Tibial nerve (tissue), 4 donors: ENCODE results near the gene OR7G3. TPM values are rescaled to one million over a fixed set of nuclear protein-coding genes. Genes with fewer than 3 reads are reported as not detected.

Source experiments
- DNase-seq, 2 donors: peaks; one replicate each; pipeline ENCODE4 v3.0.0-alpha.2; 2019; ENCODE audit warnings: low spot score in 2 of 2
- H3K27ac ChIP-seq, 4 donors: fragments of 200-600 bp; sonication (generic) in 3 of 4; one replicate each; pipeline ENCODE4 v1.5.1; 2017 to 2019; ENCODE audit warnings: mild to moderate bottlenecking in 1 of 4
- H3K27me3 ChIP-seq, 2 donors: fragments of 200-600 bp; sonication (generic) in 1 of 2; one replicate each; pipeline versions ENCODE4 v1.5.1 to v1.6.0; 2017 to 2019
- H3K36me3 ChIP-seq, 3 donors: fragments of 200-600 bp; sonication (generic); one replicate each; pipeline ENCODE4 v1.5.1; 2018 to 2019
- H3K4me1 ChIP-seq, 4 donors: fragments of 200-600 bp; sonication (generic) in 3 of 4; one replicate each; pipeline ENCODE4 v1.5.1; 2017 to 2019
- H3K4me3 ChIP-seq, 4 donors: fragments of 200-600 bp; sonication (generic) in 3 of 4; one replicate each; pipeline ENCODE4 v1.5.1; 2017 to 2019; ENCODE audit warnings: mild to moderate bottlenecking in 1 of 4, moderate library complexity in 1 of 4
- H3K9me3 ChIP-seq, 4 donors: fragments of 200-600 bp; sonication (generic) in 3 of 4; one replicate each; pipeline ENCODE4 v1.5.1; 2017 to 2019
- CTCF ChIP-seq, 5 experiments: fragments of 200-600 bp in 3 of 5; fragments of 450-650 bp in 2 of 5; sonication (generic) in 3 of 5; IDR thresholded peaks; one replicate each; pipeline ENCODE4 v1.5.1; 2016 to 2019; ENCODE audit warnings: antibody characterized with exemption in 5 of 5, mild to moderate bottlenecking in 3 of 5, moderate library complexity in 2 of 5
- EP300 ChIP-seq, 2 donors: sonication (generic); formaldehyde crosslinking; IDR thresholded peaks; one replicate each; pipeline ENCODE4 v1.6.1; 2017; ENCODE audit warnings: antibody characterized with exemption in 2 of 2, mild to moderate bottlenecking in 1 of 2
- POLR2A ChIP-seq, 2 donors: fragments of 450-650 bp; IDR thresholded peaks; one replicate each; pipeline ENCODE4 v1.6.1; 2017; ENCODE audit warnings: antibody characterized with exemption in 2 of 2, mild to moderate bottlenecking in 2 of 2, moderate library complexity in 2 of 2
- WGBS, 2 donors: methylation state at CpG; one replicate each; pipeline ENCODE4 v1.1.5; 2018; 5-methylcytosine and 5-hydroxymethylcytosine counted together
- total RNA-seq, 4 donors: library from RNA; depleted of rRNA; stranded (reverse); fragments of >200 nt; gene quantifications; one replicate each; pipeline ENCODE4 v1.1.0, GENCODE V29; 2016

OR7G3 gene
- not detected for total RNA-seq

GRCh38 chr19:9126900-9127405 is at the start of gene OR7G3:
Gene OR7G3, minus strand, starts transcription at chr19:9126950. Its CDS starts 0 bp downstream, at chr19:9126950.
- Histone ChIP-seq H3K9me3 (no peaks in the 10 kb centered on the region), H3K4me1 (no peaks in the 10 kb centered on the region), H3K36me3 (no peaks in the 10 kb centered on the region), H3K4me3 (no peak within 1 kb of the TSS), H3K27me3 (no peaks in the 10 kb centered on the region), H3K27ac (no peak within 1 kb of the TSS)
- TF ChIP-seq EP300 (IDR thresholded peaks at IDR 0.05), result no peak
- TF ChIP-seq POLR2A (IDR thresholded peaks at IDR 0.05), result no peak
- TF ChIP-seq CTCF (IDR thresholded peaks at IDR 0.05), result no peak
- WGBS, 2 donors, result 87 to 98% methylated on average over 1 of the region's 1 CpG
- DNase-seq, result no peak

GRCh38 chr19:9175326-9175725 is 48.6 kb upstream of the OR7G3 start:
- Histone ChIP-seq H3K36me3 (no peaks in the 10 kb centered on the region), H3K27me3 (no peaks in the 10 kb centered on the region), H3K4me1 (no peaks in the 10 kb centered on the region), H3K9me3 (peaks cover 0 to 14% (median 0%) of the 10 kb centered on the region in 4 donors), H3K4me3 (no peak overlapping the region), H3K27ac (no peak overlapping the region)
- WGBS, 2 donors, result 90 to 93% methylated on average over 5 of the region's 5 CpGs
- no peak for DNase-seq
- TF ChIP-seq EP300 (IDR thresholded peaks at IDR 0.05), result no peak
- TF ChIP-seq POLR2A (IDR thresholded peaks at IDR 0.05), result no peak
- TF ChIP-seq CTCF (IDR thresholded peaks at IDR 0.05), result no peak

GRCh38 chr19:9171393-9171991 is 44.7 kb upstream of the OR7G3 start:
- Histone ChIP-seq H3K27ac (no peak overlapping the region), H3K9me3 (peaks cover 0 to 39% (median 1%) of the 10 kb centered on the region in 4 donors), H3K4me1 (no peaks in the 10 kb centered on the region), H3K27me3 (no peaks in the 10 kb centered on the region), H3K36me3 (peaks cover 0 to 31% (median 0%) of the 10 kb centered on the region in 3 donors), H3K4me3 (no peak overlapping the region)
- WGBS, 2 donors, result 67 to 71% methylated on average over 6 of the region's 6 CpGs
- peak in 1 of 2 donors; percentile 5 for DNase-seq
- TF ChIP-seq CTCF (IDR thresholded peaks at IDR 0.05), result no peak
- no peak for TF ChIP-seq POLR2A (IDR thresholded peaks at IDR 0.05)
- no peak for TF ChIP-seq EP300 (IDR thresholded peaks at IDR 0.05)

GRCh38 chr19:9166846-9167245 is 40.1 kb upstream of the OR7G3 start:
- 82 to 87% methylated on average over 4 of the region's 4 CpGs for WGBS, 2 donors
- no peak for DNase-seq
- TF ChIP-seq POLR2A (IDR thresholded peaks at IDR 0.05) (no peak), CTCF (IDR thresholded peaks at IDR 0.05) (no peak), EP300 (IDR thresholded peaks at IDR 0.05) (no peak)
- Histone ChIP-seq H3K4me1 (no peaks in the 10 kb centered on the region), H3K27me3 (no peaks in the 10 kb centered on the region), H3K36me3 (peaks cover 4 to 77% (median 12%) of the 10 kb centered on the region in 3 donors), H3K4me3 (no peak overlapping the region), H3K9me3 (peaks cover 0 to 71% (median 10%) of the 10 kb centered on the region in 4 donors), H3K27ac (no peak overlapping the region)

- whole genome bisulfite sequencing, 2 donors, result 89 to 96% methylated on average over 3 of the region's 3 CpGs
- Histone ChIP-seq H3K27ac (no peak overlapping the region), H3K27me3 (no peaks in the 10 kb centered on the region), H3K4me3 (no peak overlapping the region), H3K36me3 (peaks cover 14 to 93% (median 28%) of the 10 kb centered on the region in 3 donors), H3K4me1 (no peaks in the 10 kb centered on the region), H3K9me3 (peaks cover 0 to 79% (median 18%) of the 10 kb centered on the region in 4 donors)
- TF ChIP-seq CTCF (IDR thresholded peaks at IDR 0.05) (no peak), EP300 (IDR thresholded peaks at IDR 0.05) (no peak), POLR2A (IDR thresholded peaks at IDR 0.05) (no peak)
- no peak for DNase-seq
Measured at GRCh38 chr19:9165261-9165660, 38.5 kb upstream of the OR7G3 start.
